Stomach (tissue), 4 donors: ENCODE measurements around the gene F10.

Experiments used
- POLR2A ChIP-seq, 4 donors: fragments of 450-650 bp; IDR thresholded peaks; one replicate each; pipeline ENCODE4 v1.6.1; 2016; ENCODE audit warnings: antibody characterized with exemption in 4 of 4, control low read depth in 2 of 4, mild to moderate bottlenecking in 1 of 4, moderate library complexity in 1 of 4
- POLR2AphosphoS5 ChIP-seq, 3 donors: sonication (generic); formaldehyde crosslinking; IDR thresholded peaks; one replicate each; pipeline ENCODE4 v1.6.1; 2016; ENCODE audit warnings: antibody characterized with exemption in 3 of 3
- TF ChIP-seq, protein P1 (sequence below), 7 experiments: fragments of 450-650 bp in 4 of 7; fragments of 200-600 bp in 3 of 7; sonication (generic) in 3 of 7; IDR thresholded peaks; one replicate each; pipeline ENCODE4 v1.5.1; 2016 to 2019; ENCODE audit warnings: antibody characterized with exemption in 7 of 7, control low read depth in 2 of 7, mild to moderate bottlenecking in 1 of 7

DNA sequence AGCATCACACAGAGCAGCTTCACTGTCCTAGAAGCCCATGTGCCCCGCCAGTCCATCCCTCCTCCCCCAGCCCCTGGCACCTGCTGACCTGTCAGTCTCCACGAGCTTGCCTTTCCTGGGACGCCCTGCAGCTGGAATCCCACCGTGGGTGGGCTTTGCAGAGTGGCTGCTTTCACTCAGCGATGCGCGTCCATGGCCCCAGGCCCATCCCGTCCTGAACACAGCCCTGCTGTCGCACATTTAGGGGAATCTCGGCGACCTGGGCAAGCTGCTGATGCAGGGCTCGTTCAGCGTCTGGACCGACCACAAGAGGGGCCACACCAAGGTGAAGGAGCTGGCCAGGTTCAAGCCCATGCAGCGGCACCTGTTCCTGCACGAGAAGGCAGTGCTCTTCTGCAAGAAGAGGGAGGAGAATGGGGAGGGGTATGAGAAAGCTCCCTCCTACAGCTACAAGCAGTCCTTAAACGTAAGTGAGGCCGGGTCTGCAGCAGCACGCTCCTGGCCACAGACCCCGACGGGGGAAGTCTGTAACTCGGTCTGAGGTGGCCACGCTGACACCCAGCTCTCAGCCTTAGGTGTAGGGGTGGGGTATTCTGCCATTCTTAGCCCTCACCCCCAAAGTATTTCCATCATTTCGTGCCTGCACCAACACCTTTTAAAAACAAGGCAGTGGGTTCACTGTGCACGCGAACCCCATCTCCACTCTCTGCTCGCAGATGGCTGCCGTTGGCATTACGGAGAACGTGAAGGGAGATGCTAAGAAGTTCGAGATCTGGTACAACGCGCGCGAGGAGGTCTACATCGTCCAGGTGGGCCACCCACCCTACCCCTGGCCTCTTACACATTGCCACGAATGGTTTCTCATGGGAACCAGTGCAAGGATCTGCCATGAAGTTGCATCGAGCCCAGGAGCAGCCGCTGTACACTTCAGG is 35.3 kb upstream of the F10 start:
- TF ChIP-seq POLR2A (IDR thresholded peaks at IDR 0.05) (no peak), POLR2AphosphoS5 (IDR thresholded peaks at IDR 0.05) (no peak)
- TF ChIP-seq, protein P1, sequence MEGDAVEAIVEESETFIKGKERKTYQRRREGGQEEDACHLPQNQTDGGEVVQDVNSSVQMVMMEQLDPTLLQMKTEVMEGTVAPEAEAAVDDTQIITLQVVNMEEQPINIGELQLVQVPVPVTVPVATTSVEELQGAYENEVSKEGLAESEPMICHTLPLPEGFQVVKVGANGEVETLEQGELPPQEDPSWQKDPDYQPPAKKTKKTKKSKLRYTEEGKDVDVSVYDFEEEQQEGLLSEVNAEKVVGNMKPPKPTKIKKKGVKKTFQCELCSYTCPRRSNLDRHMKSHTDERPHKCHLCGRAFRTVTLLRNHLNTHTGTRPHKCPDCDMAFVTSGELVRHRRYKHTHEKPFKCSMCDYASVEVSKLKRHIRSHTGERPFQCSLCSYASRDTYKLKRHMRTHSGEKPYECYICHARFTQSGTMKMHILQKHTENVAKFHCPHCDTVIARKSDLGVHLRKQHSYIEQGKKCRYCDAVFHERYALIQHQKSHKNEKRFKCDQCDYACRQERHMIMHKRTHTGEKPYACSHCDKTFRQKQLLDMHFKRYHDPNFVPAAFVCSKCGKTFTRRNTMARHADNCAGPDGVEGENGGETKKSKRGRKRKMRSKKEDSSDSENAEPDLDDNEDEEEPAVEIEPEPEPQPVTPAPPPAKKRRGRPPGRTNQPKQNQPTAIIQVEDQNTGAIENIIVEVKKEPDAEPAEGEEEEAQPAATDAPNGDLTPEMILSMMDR (IDR thresholded peaks at IDR 0.05), result no peak
